HG02798 (cell line): ENCODE measurements around the gene GPR39.

Experiments used
- ATAC-seq: cut with Tn5 transposase; IDR thresholded peaks from one replicate; pipeline ENCODE4 v1.9.1; 2021; ENCODE audit warnings: mild to moderate bottlenecking; ENCODE audit not compliant: unreplicated experiment, poor library complexity

Gene GPR39

DNA sequence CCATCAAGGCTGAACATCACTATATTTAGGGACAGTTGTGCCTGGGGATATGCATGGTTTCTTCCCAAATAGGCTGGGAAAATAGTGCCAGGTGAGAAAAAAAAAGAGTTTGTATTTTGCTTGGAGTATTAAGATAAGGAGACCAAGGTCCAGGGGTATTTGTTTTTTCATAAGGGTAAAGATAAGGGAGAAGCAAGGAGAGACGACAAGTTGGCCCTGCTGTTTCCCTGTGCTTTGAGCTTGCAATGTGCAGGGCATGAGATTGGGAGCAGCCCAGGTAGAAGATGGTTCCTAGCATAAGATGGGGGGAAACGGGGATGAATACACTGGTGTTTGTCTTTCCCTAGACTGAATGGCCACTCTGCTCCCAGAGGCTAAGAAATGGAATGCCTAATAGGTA, 8.8 kb upstream of the GPR39 start:
- no peak for ATAC-seq

DNA sequence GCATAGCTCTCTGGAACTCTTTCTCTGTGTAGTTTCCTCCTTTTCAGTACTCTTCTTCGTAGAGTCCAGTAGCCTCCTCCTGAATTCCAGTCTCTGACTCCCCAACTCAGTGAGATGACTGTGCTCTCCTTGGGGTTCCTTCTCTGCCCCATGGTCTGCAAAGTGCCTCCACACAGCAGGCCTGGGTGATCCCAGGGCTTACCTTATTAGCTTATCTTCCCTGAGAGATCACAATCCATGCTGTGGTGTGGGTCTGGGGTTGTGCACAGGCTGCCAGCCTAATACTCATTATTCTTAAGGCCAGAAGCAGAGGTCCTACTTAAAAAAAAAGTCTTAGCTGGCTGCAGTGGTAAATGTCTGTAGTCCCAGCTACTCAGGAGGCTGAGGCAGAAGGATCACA, 4.6 kb upstream of the GPR39 start:
- ATAC-seq = no peak

DNA sequence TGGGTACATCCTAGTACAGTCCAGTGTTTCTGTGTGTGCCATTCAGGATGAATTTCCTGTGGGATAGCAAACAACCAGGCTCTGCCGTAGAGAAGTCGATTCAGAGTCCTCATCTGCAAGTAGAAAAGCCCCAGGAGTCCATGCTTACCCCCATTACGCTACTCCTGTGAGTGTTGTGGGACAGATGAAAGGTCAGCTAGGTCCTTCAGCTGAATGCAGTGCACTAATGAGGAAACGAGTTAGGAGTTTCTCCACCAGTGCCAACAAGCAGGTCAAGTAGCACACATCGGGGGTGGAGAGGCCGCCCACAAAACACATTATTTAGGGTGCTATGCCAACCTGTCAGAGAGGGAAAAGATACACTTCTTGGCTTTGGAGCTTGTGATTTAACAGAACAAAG, 2.5 kb upstream of the GPR39 start:
- ATAC-seq = no peak

DNA sequence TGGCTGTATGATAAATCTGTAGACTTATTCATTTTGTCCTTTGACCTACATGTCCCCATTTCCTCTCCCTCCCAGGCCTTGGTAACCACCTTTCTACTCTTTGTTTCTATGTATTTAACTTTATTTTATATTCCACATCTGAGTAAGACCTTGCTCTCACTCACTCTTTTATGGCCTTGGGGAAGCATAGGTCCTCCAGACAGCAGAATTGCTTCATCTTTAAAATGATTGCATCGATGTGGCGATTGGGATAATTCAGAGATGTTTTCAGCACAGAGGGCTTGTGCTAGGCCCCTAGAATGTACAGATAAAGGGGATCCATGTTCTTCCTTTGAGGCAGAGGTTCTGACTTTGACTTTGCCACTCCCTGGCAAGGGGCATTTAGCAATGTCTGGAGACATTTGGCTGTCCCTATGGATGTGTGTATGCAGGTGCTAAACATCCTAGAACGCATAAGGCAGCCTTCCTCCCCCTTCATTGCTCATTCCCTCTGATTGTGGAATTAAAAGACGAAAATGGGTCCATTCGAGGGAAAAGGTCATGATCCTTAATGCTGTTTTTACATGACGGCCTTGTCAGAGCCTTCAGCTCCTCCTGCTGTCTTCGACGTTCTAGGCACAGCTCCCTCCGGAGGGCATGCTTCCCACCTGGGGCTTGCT, 1.2 kb upstream of the GPR39 start:
- ATAC-seq = no peak

DNA sequence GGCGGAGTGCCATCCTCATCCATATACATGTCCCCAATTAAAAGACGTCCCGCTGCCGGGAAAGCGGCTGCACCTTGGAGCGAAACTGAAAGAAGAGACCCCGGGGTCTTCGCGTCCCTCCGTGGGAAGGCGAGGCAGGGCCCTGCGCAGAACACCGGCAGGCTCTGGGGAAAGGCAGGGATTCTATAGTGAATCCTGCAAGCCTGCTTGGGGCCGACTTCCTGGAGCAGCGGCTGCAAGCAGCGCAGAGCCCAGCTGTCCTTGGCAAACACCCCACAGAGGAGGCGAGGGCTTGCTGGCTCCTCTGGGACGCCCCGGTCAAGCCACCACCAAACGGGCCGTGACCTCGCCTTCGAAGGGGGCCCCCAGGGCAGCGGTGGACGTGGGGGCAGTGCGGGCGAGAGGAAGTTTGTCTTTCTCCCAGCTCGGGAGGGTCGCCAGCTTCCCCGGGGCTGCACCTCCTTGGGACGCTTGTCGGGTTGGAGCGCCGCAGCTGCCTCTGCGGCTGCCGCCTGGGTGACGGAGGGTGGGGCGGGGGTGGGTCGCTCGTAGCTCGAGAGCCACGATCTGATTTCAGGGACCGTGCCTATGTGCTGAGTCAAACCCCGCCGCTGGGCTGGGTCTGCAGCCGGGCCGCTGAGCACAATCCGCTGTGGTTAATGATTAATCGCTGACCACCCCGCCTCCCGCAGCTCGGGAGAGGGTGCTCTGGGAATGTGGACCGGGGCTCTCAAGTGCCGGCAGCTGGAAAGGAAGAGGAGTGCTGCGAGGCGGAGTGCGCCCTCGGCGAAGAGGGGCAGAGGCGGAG, 486 bp upstream of the GPR39 start:
- ATAC-seq = no peak

DNA sequence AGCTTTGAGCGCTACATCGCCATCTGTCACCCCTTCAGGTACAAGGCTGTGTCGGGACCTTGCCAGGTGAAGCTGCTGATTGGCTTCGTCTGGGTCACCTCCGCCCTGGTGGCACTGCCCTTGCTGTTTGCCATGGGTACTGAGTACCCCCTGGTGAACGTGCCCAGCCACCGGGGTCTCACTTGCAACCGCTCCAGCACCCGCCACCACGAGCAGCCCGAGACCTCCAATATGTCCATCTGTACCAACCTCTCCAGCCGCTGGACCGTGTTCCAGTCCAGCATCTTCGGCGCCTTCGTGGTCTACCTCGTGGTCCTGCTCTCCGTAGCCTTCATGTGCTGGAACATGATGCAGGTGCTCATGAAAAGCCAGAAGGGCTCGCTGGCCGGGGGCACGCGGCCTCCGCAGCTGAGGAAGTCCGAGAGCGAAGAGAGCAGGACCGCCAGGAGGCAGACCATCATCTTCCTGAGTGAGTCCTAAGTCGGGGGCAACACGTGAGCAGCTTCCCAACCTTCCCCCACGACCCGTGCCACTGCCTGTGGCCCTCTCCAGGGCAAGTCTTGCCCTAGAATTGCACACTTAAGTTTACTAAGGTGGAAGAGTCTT, 928 bp downstream of the GPR39 start:
- no peak for ATAC-seq

DNA sequence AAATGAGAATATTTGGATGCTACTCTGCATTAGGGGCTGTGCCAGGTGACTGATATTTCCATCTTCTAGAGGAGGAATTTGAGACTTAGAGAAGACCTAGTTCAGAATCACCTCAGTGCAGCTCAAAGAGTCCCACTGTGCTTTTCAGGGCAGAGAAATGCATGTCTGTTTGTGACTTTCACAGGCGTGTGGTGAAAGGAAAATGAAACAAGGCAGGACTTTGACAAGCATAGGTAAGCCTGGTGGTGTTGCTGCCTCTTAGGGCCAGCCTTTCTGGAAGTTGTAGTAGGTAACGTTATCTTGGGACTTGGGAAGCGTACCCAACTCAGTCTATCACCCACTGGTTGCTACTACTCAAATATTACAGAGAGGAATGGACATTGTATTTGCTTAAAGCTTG, 2.6 kb downstream of the GPR39 start:
- no peak for ATAC-seq

DNA sequence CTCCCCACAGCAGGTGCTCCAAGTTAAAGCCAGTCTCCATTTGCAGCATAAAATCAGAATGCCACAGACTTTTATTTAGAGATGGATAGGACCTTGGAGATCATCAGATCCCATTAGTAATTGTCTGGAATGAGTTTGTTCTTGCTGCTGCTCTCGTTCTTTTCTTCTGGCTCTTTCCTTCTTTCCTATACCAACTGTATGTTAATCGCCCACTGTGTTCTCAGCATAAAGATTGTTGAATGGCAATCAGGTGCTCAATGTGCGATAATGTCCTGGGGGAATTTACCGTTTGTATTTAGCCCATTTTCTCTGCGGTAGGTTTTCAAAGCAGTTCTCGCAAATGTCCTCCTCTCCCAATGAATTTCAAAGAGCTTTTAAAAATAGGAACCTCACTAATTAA, 3.3 kb downstream of the GPR39 start:
- ATAC-seq = no peak

DNA sequence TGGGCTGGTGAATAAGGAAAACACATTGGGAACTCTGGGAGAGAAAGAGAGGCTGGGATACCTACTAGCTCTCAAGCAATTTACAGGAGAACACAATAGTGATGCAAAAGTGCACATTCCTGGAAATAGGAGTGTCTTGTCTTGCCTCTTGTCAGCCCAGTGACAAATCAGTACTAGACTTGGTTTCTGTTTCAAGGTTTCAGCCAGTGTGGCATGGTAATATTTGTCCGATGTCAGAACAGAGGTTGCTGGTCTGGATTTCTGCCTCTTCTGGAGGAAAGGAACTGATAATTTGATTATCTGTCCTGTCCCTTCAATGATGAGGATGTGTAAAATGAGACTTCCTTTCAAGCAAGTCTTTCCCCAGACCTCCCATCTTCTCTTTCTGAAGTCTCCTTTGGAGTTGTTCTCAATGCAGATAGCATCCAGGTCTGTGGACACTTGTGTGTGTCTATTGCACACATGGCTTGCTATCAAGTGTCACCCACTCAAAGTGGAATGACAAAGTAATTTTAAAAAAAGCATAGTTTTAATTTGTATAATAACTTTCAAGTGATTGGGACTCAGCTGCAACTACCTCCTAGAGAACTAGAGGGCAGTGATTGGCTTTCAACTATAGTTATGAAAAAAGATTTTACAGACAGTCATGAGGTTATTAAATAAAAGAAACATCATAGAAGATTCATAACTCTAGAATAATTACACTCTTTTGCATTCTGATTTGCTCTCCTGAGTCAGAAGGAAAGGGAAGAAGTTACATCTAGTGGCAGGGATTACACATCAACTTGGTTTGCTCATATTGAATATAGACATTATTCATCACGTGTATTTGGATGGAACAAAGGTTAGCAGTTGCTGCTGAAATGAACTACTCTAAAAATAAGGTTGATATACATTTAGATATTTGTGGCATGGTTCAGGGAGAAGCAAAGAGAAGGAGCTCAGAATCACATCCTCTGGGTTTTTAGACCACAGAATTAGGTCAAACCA, 4.5 kb downstream of the GPR39 start:
- no peak for ATAC-seq

DNA sequence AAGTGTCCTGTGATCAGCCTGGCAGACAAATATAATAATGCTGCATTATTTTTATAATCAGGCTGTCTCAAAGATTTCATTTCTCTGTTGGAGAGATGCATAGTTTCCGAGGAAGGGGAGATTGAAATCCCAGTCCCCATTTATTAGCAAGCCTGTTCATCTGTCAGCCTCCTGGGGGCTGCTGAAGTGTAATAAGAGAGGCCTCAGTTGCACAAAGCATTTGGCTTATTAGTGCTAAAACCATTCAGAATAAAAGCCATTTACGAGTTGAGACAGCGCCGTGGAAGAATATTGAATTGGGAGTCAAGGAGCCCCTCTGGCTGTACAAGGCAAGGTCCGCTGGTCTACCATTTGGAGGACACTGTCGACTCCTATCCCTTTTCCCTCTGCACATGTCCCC, 6.1 kb downstream of the GPR39 start:
- no peak for ATAC-seq

DNA sequence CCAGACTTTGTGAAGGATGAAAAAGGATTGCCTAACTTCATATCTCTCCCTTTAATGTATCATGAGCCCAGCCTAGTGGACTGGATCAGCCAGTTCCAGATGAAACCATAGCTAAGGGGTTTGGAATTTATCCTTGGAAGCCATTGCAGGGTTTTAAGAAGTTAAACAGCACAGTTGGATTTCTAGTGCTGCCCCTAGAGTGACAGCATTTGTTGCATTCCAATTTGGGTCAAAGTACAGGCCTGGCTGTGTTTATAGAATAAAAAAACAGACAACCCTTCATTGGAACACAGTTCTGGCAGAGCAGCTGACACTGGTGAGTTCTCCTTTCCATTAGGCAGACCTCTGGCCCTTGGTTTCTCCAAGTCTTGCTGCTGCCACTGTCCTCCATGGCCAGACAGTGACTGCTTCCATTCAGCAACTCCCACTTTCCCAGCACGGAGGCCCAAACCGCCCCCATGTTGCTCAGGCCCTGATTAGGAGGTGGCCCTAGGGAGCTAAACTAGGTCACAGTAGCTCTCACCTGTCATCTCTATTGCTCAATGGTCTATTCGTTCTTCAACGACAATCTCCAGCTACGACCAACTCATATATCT, 8.0 kb downstream of the GPR39 start:
- ATAC-seq = no peak

DNA sequence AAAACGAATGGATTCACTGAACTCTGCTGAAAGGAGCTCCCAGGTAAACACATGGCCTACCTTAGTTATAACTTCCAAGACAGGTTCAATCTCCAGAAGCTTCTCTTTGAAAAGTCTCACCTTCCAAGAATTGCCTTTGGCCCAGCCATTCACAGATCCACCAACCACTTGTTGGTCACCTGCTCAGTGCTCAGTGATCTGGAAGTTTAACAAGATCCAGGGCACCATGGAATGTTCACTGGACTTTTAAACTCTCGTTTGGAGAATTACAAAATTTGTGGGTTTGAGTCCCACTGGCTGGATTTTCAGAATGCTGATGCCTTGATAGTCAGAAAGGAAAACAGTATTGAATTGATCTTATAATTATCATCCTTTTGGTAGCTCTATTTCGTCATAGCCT, 9.4 kb downstream of the GPR39 start:
- no peak for ATAC-seq

DNA sequence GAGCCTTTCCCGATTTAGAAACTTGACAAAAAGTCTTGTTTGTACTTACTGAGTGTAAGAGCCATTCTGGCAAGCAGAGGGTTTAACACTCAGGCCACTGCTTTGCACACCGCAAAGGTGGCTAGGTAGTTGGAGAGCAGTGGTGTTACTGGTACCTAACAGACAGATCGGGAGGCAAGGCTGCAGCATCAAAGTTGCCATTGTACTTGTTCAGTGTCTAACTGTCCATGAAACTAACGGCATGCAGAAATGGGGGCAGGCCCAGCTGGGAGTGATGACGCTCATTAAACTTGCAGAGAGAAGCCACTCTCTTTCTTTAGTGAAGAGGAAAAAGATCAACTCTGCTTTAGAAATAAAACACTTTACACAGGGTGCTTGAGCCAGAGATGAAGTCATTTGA, 10.1 kb downstream of the GPR39 start:
- ATAC-seq = no peak

DNA sequence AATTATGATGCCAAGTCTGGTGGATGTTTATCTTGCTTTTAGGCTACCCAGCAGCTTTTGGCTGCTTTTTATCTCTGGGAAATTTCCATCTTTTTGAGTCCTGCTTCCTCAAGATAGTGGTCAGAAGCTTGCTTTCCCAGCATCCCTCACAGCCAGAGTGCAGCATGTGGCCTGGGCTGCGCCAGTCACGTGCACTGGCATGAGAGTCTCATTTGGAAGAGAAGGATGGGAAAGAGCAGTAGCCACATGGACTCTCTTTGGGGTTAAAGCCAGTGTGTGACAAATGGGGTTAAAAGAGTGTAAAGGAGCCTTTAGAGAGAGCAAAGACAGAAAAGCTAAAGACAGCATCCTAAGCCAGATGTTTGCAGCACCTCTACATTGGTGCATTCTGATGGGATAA, 12.7 kb downstream of the GPR39 start:
- no peak for ATAC-seq

DNA sequence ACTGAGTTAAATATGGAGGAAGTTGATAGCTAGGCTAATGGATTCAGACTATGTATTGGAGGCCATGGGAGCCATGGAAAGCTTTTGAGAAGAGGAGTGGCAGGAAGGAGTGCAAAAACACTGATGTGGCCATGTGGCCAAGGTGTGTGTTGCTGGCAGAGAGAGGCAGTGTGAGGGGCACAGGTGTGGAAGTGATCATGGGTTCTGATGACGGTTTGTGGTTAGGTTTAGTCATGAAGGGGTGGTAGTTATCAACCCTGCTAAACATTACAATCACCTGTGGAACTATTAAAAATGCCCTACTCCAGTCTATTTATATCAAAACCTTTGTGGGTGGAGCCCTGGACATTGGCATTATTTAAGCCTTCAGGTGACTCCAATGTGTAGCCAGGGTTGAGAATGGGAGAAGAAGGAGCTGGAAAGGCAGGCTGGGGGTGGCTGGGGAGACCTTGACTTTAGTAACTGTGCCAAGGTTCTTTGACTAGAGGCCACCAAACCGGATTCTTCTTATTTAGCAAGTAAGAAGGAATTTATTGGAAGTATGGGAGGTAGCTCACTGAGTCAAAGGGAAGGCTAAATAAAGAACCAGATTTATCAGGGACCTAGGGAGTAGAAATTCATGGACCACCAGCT, 13.5 kb downstream of the GPR39 start:
- ATAC-seq = no peak

DNA sequence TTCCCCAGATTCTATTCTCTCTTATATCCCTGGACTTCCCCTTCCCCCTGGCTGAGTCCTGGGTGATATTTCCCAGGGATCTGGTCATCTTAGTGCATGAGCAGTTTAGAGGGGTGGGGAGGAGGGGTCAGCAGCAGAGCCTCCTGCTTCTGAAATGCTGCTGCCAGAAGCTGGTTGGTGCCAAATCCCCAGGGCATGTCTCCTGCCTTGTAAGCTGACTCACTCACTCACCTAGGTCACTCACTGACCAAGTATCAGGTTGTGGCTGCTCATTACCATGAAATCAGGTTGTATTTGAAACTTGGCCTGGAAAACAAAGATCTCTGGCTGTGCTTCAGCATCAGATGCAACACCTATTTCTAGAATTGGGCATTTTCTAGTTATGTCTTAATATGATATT, 14.3 kb downstream of the GPR39 start:
- no peak for ATAC-seq

DNA sequence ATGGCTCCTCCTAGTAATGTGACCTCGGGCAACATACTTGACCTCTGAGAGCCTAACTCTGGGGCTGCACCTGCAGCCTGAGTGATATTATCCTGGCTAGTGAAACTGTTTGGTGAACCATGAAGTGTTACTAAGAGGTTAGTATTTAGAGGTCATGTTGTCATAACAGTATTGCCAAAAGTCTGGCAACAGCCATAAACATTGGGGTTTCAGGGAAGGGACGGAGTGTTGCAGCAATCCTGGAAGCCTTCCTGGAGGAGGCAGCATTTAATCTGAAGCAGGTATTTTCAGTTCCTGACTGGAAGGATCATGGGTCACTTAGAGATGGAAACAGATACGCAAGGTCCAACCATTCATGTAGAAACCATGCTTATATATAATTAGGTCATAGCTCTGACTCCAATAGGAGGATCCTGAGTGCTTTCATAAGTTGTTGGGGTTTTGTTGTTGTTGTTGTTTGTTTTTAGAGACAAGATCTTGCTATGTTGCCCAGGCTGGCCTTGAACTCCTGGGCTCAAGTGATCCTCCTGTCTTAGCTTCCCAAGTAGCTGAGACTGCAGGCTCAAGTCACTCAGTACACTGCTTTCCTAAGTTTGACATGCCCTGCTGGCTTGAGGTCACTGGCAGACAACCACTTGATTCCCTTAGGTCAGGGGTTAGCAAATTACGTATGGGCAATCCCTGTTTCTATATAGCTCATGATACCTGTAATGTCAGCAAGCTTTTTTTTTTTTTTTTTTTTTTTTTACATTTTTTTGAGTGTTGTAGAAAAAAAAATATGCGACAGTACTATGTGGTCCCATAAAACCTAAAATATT, 21.5 kb downstream of the GPR39 start:
- ATAC-seq = no peak

DNA sequence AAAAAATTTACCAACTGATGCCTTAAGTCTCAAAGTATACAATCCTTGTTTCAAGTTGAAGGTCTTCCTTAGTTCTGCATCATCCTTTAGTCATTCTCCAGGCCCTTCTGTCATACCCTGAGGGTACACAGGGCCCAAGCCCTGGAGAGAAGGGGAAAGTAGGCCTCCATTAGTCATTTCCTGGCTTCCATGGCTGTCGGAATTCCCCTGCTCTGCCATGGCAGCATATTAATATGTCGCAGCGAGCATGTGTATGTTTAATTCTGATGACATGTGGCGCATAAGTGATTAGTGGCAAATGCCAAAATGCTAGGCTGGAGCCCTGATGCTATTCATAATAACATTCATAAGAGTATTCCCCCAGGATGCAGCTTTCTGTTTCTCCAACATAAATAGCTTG, 22.1 kb downstream of the GPR39 start:
- no peak for ATAC-seq
